GM18517 (cell line): ENCODE measurements around the gene NINJ2.
A peak's percentile ranks its signal among the peaks of the same experiment; 100 is the strongest.
"Not testable (repeated sequence)": the region's sequence is repeated elsewhere in the genome, so short reads cannot be mapped to it uniquely, and the experiment has no call there.

Experiments used
- ATAC-seq: cut with Tn5 transposase; IDR thresholded peaks from one replicate; pipeline ENCODE4 v1.9.1; 2021; ENCODE audit warnings: mild to moderate bottlenecking, moderate library complexity; ENCODE audit not compliant: unreplicated experiment

Gene NINJ2

GRCh38 chr12:642633-643474 lies 20.4 kb downstream of the NINJ2 start:
- ATAC-seq, result peak; percentile 45

- ATAC-seq, result not testable (repeated sequence)
Measured at GRCh38 chr12:641321-641720, 21.9 kb downstream of the NINJ2 start.

DNA sequence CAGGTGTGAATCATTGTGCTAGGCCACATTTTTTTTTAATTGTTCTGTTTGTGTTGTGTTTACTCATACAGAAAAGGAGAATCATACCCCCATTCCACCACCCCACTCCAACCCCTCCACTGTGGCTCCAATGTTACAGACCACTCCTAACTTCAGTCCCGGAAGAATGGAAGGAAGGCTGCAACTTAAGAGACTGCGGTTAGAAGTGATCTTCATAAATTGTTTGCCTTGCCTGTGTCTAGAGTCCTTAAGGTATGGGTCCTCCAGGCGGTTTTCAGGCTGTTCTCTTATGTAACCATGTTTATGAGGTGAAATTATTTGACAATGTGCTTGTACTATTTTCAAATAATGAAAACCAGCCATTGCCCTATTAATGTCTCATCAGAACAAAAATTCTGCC lies 22.5 kb downstream of the NINJ2 start:
- no peak for ATAC-seq

DNA sequence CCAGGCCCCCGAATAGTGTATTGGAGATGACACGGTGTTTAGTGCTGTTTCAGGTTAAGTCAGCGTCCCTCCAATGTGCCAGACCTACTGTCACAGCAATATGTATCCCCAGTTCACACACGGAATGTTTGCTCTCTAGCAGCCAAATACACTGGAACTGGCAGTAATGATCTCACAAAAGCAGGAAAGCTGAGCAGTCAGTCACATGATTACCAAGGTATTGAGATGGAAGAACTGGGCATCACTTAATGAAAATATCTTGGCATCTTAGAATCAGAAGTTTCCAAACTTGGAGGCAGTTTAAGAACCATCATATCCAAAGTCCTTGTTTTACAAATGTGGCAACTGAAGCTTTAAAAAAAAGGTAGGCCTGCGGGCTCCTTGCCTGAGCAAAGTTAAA lies 23.3 kb downstream of the NINJ2 start:
- ATAC-seq, result no peak

DNA sequence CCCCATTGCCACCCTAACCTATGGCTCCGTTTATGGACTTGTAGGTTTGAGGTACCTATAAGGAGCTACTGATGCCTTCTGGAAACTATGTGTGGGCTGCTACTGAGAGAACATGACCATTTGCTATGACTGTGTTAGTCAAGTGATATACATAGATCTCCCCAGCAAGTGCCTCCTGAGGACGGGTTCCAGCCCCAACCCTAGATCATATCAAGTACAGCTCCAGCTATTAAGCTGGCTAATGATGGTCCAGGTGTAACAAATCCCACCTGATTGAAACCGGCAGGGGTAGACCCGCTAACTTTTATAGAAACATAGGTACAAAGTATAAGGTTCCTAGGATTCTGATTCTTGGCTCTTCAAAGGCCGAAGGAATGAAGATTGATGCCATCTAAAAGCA lies 23.7 kb downstream of the NINJ2 start:
- ATAC-seq, result no peak

DNA sequence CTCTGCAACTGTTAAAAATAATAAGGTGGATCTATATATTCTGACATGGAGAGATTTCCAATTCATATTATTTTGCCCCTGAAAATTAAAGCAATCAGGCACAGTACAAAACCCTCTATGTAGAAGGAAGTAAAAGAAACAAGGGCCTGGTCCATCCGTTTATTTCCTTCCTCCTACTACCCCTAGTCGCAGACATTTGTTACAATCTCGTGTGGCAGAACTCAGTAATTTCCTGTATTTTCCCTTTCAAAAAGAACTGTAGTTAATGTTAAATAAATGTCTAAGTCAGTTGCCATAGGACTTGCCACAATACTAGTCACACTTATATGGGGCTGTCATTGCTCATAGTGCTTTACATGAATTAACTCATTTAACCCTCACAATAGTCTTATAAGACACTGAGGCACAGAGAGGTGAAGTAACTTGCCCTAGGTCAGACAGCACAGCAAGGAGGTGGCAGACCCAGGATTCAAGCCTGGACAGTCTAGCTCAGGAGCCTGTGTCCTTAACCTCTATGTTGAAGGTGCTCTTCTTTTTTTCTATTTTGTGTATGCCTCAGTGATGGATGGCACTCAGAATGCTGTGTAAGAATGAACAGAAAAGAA lies 24.2 kb downstream of the NINJ2 start:
- ATAC-seq, result no peak

GRCh38 chr12:636632-637031 lies 26.6 kb downstream of the NINJ2 start:
- no peak for ATAC-seq

DNA sequence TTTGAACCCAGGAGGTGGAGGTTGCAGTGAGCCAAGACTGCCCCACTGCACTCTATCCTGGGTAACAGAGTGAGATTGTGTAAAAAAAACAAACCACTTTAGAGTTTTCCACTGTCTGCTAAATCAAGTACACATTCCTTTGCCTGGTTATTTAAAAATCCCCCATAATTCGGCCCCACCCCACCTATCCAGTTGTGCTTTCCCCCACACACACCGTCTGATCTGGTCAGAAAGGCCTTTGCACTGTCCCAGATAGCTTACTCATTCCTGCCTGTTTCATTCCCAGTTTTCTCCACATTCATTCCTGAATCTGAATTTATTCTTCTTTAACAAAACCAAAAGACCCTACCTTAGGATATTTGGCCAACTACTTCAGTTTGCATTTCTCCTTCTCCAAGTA lies 29.5 kb downstream of the NINJ2 start:
- no peak for ATAC-seq

- no peak for ATAC-seq
Measured at GRCh38 chr12:632102-632696, 31.0 kb downstream of the NINJ2 start.

DNA sequence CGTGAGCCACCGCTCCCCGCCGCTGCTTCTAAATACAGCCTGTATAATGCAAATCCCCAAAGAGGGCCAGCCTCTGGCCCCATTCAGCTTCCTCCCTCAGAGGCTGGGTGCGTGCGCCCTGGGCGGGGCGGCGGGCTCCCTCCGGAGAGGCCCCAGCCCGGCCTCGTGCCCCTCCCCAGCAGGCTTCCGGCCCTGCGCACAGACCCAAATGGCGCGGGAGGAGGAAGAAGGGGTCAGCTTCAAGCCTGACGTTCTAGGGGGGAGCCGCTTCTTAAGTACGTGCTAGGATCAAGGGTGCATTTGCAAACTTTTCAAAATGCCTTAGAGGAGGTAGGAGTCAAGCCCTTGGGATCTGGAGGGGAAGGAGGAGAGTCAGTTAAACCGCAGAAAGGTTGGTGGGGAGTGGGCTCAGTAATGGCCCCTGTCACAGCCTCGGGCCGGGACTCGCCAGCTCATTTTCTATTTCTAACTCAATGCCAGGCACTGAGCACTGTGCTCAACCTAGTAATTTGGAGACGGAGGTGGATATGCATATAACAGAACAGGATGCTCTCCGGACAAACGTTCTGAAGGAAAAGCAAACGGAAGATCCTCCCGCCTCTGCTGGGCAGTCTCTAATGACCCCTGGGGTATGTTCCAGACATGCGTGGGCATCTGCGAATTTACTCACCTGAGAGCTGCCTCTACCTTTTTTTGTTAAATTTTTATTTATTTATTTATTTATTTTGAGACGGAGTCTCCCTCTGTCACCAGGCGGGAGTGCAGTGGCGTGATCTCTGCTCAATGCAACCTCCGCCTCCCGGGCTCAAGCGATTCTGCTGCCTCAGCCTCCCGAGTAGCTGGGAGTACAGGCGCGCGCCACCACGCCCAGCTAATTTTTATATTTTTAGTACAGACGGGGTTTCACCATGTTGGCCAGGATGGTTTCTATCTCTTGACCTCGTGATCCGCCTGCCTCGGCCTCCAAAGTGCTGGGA lies 32.3 kb downstream of the NINJ2 start:
- peak; percentile 81 for ATAC-seq

GRCh38 chr12:628742-629078 lies 34.5 kb downstream of the NINJ2 start:
- ATAC-seq, result not testable (repeated sequence)

DNA sequence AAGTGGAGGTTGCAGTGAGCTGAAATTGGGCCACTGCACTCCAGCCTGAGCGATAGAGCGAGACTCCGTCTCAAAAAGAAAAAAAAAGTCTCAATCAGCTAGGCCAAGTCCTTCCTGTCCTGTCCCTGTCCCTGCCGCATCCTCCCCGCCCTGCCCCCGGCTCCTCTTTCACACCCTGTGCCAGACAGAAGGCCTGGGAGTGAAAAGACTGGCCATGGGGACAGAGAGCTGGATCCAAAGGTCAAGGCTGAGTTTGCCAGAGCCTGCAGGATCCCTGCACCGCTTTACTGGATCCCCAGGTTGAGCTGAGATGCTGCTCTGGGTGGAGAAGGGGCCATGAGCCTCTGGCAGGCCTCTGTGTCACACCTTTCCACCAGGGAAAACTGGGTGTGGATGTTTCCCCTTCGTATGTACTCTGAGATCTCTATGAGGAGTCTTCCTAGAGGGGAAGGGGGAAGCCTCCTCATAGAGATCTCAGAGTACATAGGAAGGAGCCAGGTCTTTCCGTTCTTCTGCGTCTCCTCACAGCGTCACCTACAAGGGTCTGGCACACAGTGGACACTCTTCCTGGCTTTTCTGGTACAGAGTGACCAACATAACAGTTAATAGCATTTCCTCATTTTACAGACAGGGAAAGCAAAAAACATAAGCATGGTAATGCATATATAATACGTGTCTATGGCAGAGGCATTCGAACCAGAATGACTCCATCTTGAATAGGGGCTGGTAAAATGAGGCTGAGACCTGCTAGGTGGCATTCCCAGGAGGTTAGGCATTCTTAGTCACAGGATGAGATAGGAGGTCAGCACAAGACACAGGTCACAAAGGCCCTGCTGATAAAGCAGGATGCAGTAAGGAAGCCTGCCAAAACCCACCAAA lies 35.1 kb downstream of the NINJ2 start:
- ATAC-seq, result no peak

GRCh38 chr12:627285-627684 lies 36.0 kb downstream of the NINJ2 start:
- no peak for ATAC-seq

- no peak for ATAC-seq
Measured at GRCh38 chr12:625998-626397, 37.2 kb downstream of the NINJ2 start.

- ATAC-seq, result no peak
Measured at GRCh38 chr12:623865-624372, 39.3 kb downstream of the NINJ2 start.

- ATAC-seq, result no peak
Measured at GRCh38 chr12:623172-623864, 39.9 kb downstream of the NINJ2 start.

DNA sequence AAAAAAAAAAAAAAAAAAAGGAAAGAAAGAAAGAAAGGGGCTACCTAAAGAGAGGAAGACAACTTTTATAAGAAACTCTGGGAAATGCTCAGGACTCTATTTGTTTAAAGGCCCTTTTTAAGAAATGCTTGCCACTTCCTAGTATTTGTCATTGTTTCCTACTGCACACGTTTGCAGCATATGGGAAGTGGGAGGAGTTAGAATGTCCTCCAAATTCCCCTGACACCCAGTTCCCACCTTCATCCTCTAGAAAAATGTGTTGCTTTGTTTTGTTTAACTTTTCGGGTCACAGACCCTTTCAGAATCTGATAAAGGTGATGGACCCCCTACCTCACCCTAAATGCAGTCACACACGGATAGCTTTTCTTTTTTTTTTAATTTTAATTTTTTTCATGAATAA lies 40.8 kb downstream of the NINJ2 start:
- ATAC-seq, result no peak

- ATAC-seq, result no peak
Measured at GRCh38 chr12:619346-619745, 43.9 kb downstream of the NINJ2 start.

DNA sequence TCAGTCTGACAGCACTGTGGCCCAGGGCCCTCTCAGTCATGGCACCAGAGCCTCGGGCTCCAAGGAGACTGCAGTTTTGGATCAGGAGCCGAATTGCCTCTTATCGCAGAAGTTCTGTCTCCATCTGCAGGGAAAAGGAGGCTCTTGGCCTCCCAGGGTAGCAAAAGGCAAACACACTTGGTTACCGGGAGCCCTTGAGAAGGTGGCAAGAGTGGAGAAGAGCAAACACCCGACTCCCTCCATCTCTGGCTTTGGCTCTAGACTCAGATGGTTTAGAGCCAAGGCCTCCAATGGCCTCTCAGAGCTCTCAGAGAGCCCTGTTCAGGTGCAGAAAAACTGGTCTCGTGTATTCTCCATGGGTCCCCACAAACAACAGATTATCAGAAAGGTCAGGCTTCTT lies 44.6 kb downstream of the NINJ2 start:
- no peak for ATAC-seq
